ENCODE measurements around the gene RNF182. TPM values are rescaled to one million over a fixed set of nuclear protein-coding genes. Genes with fewer than 3 reads are reported as not detected.

Gene RNF182
- under 0.01 and 2.3 TPM in 2 replicates for total RNA-seq

GRCh38 chr6:13924949-13925881 is at the start of gene RNF182:
Gene RNF182, plus strand, starts transcription at chr6:13924952. Its CDS starts 52,168 bp downstream, at chr6:13977120.

Other genes with a start within 250 kb of the RNF182 start
- 26.3 and 34.6 TPM in 2 replicates for gene RANBP9, start 213.1 kb upstream of the RNF182 start, total RNA-seq
- gene MCUR1, start 110.4 kb upstream of the RNF182 start, total RNA-seq: 13.3 and 13.5 TPM in 2 replicates
- 0.22 and 0.43 TPM in 2 replicates for gene CD83, start 192.8 kb downstream of the RNF182 start, total RNA-seq